ENCODE data around the gene AOPEP.

DNA sequence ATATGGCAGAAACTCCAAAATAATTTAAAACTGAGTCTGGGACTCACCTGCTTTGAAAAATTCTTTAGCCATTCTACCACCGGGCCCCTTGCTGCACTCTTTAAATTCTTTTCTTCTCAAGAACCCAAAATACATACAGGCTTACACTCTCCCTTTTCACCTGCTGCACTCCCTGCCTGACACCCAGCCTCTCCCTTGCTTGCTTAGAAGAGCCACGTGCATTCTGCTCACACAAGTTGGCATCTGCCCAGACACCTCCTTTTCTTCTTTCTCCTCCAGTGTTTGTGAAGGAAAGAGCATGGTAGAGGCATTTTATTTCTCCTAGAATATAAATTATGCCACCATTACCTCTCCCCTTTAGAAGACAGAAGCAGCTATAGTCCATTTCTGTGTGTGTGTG, 39.0 kb upstream of the AOPEP start:
- TF ChIP-seq, protein P1, sequence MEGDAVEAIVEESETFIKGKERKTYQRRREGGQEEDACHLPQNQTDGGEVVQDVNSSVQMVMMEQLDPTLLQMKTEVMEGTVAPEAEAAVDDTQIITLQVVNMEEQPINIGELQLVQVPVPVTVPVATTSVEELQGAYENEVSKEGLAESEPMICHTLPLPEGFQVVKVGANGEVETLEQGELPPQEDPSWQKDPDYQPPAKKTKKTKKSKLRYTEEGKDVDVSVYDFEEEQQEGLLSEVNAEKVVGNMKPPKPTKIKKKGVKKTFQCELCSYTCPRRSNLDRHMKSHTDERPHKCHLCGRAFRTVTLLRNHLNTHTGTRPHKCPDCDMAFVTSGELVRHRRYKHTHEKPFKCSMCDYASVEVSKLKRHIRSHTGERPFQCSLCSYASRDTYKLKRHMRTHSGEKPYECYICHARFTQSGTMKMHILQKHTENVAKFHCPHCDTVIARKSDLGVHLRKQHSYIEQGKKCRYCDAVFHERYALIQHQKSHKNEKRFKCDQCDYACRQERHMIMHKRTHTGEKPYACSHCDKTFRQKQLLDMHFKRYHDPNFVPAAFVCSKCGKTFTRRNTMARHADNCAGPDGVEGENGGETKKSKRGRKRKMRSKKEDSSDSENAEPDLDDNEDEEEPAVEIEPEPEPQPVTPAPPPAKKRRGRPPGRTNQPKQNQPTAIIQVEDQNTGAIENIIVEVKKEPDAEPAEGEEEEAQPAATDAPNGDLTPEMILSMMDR (IDR thresholded peaks at IDR 0.05; ENCODE audit: low read depth, low read length, poor library complexity, severe bottlenecking): no peak
- no peak for TF ChIP-seq EZH2phosphoT487 (IDR thresholded peaks at IDR 0.05; ENCODE audit: borderline replicate concordance, low read length)

Measured in DOHH2 (cell line).